HepG2 (cell line): ENCODE measurements around the gene DNMT3B. TPM values are rescaled to one million over a fixed set of nuclear protein-coding genes. Genes with fewer than 3 reads are reported as not detected.
A peak's percentile ranks its signal among the peaks of the same experiment; 100 is the strongest.

ENCODE experiments used
- ARNT ChIP-seq: fragments of 450-650 bp; IDR thresholded peaks from 2 replicates; pipeline ENCODE4 v1.6.1; 2017
- ATF7-NPFF ChIP-seq: sonication (generic); formaldehyde crosslinking; IDR thresholded peaks from 2 replicates; pipeline ENCODE4 v1.8.1; 2023; ENCODE audit warnings: mild to moderate bottlenecking, low read depth, missing genetic modification reagents, moderate library complexity
- BCL3 ChIP-seq: sonication (generic); formaldehyde crosslinking; IDR thresholded peaks from 2 replicates; pipeline ENCODE4 v1.5.1; 2020; ENCODE audit warnings: mild to moderate bottlenecking, missing genetic modification reagents, moderate library complexity
- ETV5 ChIP-seq: IDR thresholded peaks from 2 replicates; pipeline ENCODE4 v1.6.1; 2018; ENCODE audit warnings: missing biosample characterization, missing genetic modification reagents, inconsistent platforms, borderline replicate concordance
- HNF1B ChIP-seq: sonication (generic); formaldehyde crosslinking; IDR thresholded peaks from 2 replicates; pipeline ENCODE4 v1.5.1; 2020; ENCODE audit warnings: mild to moderate bottlenecking, moderate library complexity, missing genetic modification reagents
- KDM5A ChIP-seq: fragments of 200-600 bp; sonication (generic); IDR thresholded peaks from 2 replicates; pipeline ENCODE4 v1.7.0; 2018; ENCODE audit warnings: antibody characterized with exemption, mild to moderate bottlenecking, low read length, borderline replicate concordance
- MXD4 ChIP-seq: IDR thresholded peaks from 2 replicates; pipeline ENCODE4 v1.6.1; 2016; ENCODE audit warnings: mild to moderate bottlenecking, missing biosample characterization, missing genetic modification reagents
- RBM39 ChIP-seq: fragments of 200-400 bp; formaldehyde crosslinking; IDR thresholded peaks from one replicate; pipeline ENCODE4 v1.6.1; 2018; ENCODE audit warnings: antibody characterized with exemption, mild to moderate bottlenecking, low read depth, low read length; ENCODE audit not compliant: poor library complexity, severe bottlenecking
- ZBTB34 ChIP-seq: sonication (generic); formaldehyde crosslinking; IDR thresholded peaks from 2 replicates; pipeline ENCODE4 v1.8.0; 2022; ENCODE audit warnings: mild to moderate bottlenecking, missing genetic modification reagents
- ZBTB37 ChIP-seq: sonication (generic); formaldehyde crosslinking; IDR thresholded peaks from 2 replicates; pipeline ENCODE4 v1.4.0; 2020; ENCODE audit warnings: mild to moderate bottlenecking, missing genetic modification reagents
- ZNF687 ChIP-seq: sonication (generic); formaldehyde crosslinking; IDR thresholded peaks from 2 replicates; pipeline ENCODE4 v1.5.1; 2020; ENCODE audit warnings: mild to moderate bottlenecking, missing genetic modification reagents, moderate library complexity
- ZNF747 ChIP-seq: sonication (generic); formaldehyde crosslinking; IDR thresholded peaks from 2 replicates; pipeline ENCODE4 v1.8.1; 2023; ENCODE audit warnings: missing genetic modification reagents, mild to moderate bottlenecking, borderline replicate concordance
- ZNF75D ChIP-seq: sonication (generic); formaldehyde crosslinking; IDR thresholded peaks from 2 replicates; pipeline ENCODE4 v1.8.1; 2023; ENCODE audit warnings: missing genetic modification reagents, mild to moderate bottlenecking, borderline replicate concordance
- polyA plus RNA-seq, 8 experiments: library from polyadenylated mRNA; depleted of rRNA in 3 of 8; stranded (reverse) in 7 of 8; unstranded in 1 of 8; fragments of >200 nt; fragmentation: Illumina TruSeq in 4 of 8; extraction: Trizol in 4 of 8; gene quantifications; 2 replicates each; pipeline versions ENCODE4 v1.2.1 to v1.2.3, GENCODE V29; 2011 to 2016; ENCODE audit warnings: low read depth in 4 of 8, missing spikeins in 1 of 8, mixed read lengths in 1 of 8; ENCODE audit not compliant: insufficient read depth in 1 of 8
- total RNA-seq, 5 experiments: library from RNA; depleted of rRNA; stranded (reverse); fragments of >200 nt; fragmentation: Illumina TruSeq; extraction: Trizol; gene quantifications; 2 replicates each; pipeline ENCODE4 v1.2.3, GENCODE V29; 2016; ENCODE audit warnings: low read depth in 1 of 5

Gene DNMT3B
- total and polyA plus RNA-seq, 2 of the 13 experiments (the other 11 are each of a cell fraction or from before 2014, with no cell fraction given), result 3.8 to 13.9 TPM

- 0 out of 2 replicates have a peak, but pooled peaks have one; percentile 61 for TF ChIP-seq HNF1B
- TF ChIP-seq ETV5 (CRISPR knock-in tag), result peak; percentile 85
- TF ChIP-seq ARNT, result no peak
- TF ChIP-seq KDM5A, result peak; percentile 78
- TF ChIP-seq ATF7-NPFF (CRISPR knock-in tag), result peak; percentile 84
- TF ChIP-seq ZNF747 (CRISPR knock-in tag), result no peak
- 0 out of 2 replicates have a peak, but pooled peaks have one; percentile 23 for TF ChIP-seq BCL3 (CRISPR knock-in tag)
- peak; percentile 91 for TF ChIP-seq RBM39
- TF ChIP-seq ZBTB37 (CRISPR knock-in tag), result no peak
- TF ChIP-seq ZBTB34 (CRISPR knock-in tag), result no peak
- no peak for TF ChIP-seq ZNF75D (CRISPR knock-in tag)
- peak; percentile 88 for TF ChIP-seq ZNF687 (CRISPR knock-in tag)
- TF ChIP-seq MXD4 (CRISPR knock-in tag), result peak; percentile 63
These were observed 58.0 kb downstream of the DNMT3B start (continued) for GRCh38 chr20:32819992-32820697.
